Stimulated activated naive B cell treated with anti-CD40 and anti-IgM and Interleukin-4, amounts not matched to agents 10 μg/mL and 1 μg/mL and 100 μg/mL, for 72 hours (primary cell): ENCODE data around the gene ATP6V0E1.
A peak's percentile ranks its signal among the peaks of the same experiment; 100 is the strongest.

Source experiments
- ATAC-seq, 2 donors: fragments of 150-1000 bp; cut with Tn5 transposase; replicated peaks; 2 replicates each; pipeline ENCODE4 v1.10.0; 2021; ENCODE audit warnings: moderate library complexity in 1 of 2
- DNase-seq: peaks from one replicate; pipeline ENCODE4 v3.0.0; 2021
- H3K27ac Mint-ChIP-seq: one replicate; pipeline ENCODE4 v1.8.0; 2022; ENCODE audit warnings: mild to moderate bottlenecking, mixed read lengths
- H3K27me3 Mint-ChIP-seq, 2 donors: one replicate each; pipeline ENCODE4 v1.8.0; 2022; ENCODE audit warnings: mixed read lengths in 2 of 2
- H3K36me3 Mint-ChIP-seq, 2 donors: one replicate each; pipeline ENCODE4 v1.8.0; 2022; ENCODE audit warnings: mixed read lengths in 2 of 2, mild to moderate bottlenecking in 1 of 2
- H3K4me1 Mint-ChIP-seq, 2 donors: one replicate each; pipeline ENCODE4 v1.8.0; 2022; ENCODE audit warnings: mixed read lengths in 2 of 2, mild to moderate bottlenecking in 1 of 2
- H3K4me3 Mint-ChIP-seq, 2 donors: one replicate each; pipeline ENCODE4 v1.8.0; 2022; ENCODE audit warnings: mild to moderate bottlenecking in 2 of 2, mixed read lengths in 2 of 2, moderate library complexity in 1 of 2
- H3K9me3 Mint-ChIP-seq, 2 donors: one replicate each; pipeline ENCODE4 v1.8.0; 2022; ENCODE audit warnings: mixed read lengths in 2 of 2, mild to moderate bottlenecking in 1 of 2

ATP6V0E1 gene

DNA sequence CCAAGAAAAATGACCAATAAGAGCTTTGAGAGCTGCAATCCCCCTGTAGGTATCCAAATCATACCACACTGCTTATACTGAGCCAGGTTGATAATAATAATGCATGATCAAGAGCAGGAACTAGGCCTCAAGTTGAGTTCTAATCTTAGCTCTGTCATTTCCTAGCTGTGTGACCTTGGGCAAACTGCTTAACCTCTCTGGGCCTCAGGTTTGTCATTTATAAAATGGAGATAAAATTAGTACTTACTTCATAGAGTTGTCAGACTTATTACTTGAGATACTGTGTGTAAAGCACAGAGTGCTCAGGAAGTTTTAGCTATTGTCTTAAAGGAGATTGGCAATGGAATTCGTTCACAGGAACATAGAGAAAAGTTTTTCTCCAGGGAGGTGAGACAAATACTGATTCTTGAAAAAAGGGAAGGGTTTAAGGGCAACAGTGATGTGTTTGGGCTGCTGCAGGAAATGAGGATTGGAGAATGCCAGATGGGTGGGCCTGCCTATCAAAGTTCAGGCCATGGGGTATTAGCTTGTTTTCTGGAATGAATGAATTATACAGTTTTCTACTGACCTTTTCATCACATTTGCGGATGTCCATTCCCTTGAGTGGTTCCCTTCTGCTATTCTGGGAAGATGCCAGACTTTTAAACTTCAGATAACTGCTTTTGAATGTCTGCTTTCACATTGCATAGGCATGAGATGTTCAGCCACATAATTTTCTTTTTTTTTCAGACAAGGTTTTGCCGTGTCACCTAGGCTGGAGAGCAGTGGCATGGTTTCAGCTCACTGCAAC, 10.2 kb upstream of the ATP6V0E1 start:
- H3K4me3 Mint-ChIP-seq, result no peak overlapping the region
- ATAC-seq, result no peak
- no peaks in the 10 kb centered on the region for H3K9me3 Mint-ChIP-seq
- peaks cover 4 to 7% of the 10 kb centered on the region in 2 donors for H3K4me1 Mint-ChIP-seq
- H3K27ac Mint-ChIP-seq, result no peak overlapping the region
- H3K27me3 Mint-ChIP-seq, result no peaks in the 10 kb centered on the region
- H3K36me3 Mint-ChIP-seq, result peaks cover 16 to 17% of the 10 kb centered on the region in 2 donors
- DNase-seq, result no peak

DNA sequence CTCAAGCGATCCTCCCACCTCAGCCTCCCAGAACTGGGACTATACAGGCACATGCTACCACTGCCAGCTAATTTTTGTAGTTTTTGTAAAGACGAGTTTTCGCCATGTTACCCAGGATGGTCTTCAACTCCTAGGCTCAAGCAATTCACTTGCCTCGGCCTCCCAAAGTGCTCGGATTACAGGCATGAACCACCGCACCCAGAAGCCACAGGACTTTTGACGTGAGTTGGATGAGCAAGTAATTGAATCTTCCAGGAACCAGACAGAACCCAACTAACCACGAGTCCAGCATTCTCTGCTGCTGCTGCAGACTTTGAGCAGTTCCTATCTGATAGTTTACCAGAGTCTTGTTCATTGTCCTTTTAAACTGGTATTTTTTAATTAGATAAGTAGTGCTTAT, 9.6 kb upstream of the ATP6V0E1 start:
- Mint-ChIP-seq H3K27ac (no peak overlapping the region), H3K4me1 (peaks cover 5 to 8% of the 10 kb centered on the region in 2 donors), H3K9me3 (no peaks in the 10 kb centered on the region), H3K27me3 (no peaks in the 10 kb centered on the region), H3K36me3 (peaks cover 14% of the 10 kb centered on the region in 2 donors), H3K4me3 (no peak overlapping the region)
- ATAC-seq, result no peak
- no peak for DNase-seq

DNA sequence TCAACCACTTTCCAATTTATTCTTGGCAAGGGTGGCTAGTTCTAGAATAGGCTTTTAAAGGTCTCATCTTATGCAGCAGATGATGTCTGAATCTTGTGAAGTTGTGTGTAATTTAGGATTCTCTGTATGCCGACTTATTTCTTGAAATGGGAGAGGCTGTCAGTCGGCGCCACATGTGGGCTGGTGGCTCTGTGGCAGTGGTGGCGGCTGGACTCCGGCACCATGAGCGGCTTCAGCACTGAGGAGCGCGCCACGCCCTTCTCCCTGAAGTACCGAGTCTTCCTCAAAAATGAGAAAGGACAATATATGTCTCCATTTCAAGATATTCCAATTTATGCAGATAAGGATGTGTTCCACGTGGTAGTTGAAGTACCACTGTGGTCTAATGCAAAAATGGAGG, 8.3 kb upstream of the ATP6V0E1 start:
- peaks cover 4% of the 10 kb centered on the region in 2 donors for H3K36me3 Mint-ChIP-seq
- no peaks in the 10 kb centered on the region for H3K27me3 Mint-ChIP-seq
- H3K4me1 Mint-ChIP-seq, result peaks cover 1 to 5% of the 10 kb centered on the region in 2 donors
- no peak overlapping the region for H3K27ac Mint-ChIP-seq
- no peak overlapping the region for H3K4me3 Mint-ChIP-seq
- ATAC-seq, result no peak
- DNase-seq, result no peak
- H3K9me3 Mint-ChIP-seq, result no peaks in the 10 kb centered on the region

DNA sequence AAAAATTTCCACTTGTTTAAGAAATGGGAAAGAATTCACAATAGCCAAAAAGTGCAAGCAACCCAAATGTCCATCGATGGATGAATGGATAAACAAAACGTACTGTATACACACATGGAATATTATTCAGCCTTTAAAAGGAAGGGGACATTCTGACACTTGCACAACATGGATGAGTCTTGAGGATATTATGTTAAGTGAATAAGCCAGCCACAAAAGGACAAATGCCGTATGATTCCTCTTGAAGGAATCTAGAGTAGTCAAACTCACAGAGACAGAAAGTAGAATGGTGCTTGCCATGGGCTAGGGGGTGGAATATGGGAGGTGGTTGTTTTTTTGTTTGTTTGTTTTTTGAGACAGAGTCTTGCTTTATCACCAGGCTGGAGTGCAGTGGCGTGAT, 3.8 kb upstream of the ATP6V0E1 start:
- Mint-ChIP-seq H3K9me3 (no peaks in the 10 kb centered on the region), H3K27me3 (no peaks in the 10 kb centered on the region), H3K27ac (no peak overlapping the region), H3K4me3 (no peak overlapping the region), H3K4me1 (peaks cover 3 to 10% of the 10 kb centered on the region in 2 donors), H3K36me3 (peaks cover 2 to 3% of the 10 kb centered on the region in 2 donors)
- no peak for ATAC-seq
- DNase-seq, result no peak

DNA sequence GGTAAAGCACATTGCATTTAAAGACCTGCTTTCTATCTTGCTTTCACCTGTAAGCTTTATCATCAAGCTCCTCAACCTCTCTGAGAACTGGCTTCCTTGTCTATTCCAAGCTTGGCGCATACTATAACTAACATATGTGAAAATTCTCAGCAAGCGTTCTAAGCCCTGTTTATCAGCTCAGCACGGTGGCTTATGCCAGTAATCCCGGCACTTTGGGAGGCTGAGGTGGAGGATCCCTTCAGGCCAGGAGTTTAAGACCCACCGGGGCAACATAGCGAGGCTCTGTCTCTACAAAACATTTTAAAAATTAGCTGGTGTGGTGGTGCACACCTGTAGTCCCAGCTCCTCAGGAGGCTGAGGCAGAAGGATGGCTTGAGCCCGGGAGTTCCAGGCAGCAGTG, 1.6 kb upstream of the ATP6V0E1 start:
- no peaks in the 10 kb centered on the region for H3K27me3 Mint-ChIP-seq
- ATAC-seq, result no peak
- H3K4me1 Mint-ChIP-seq, result peaks cover 13 to 23% of the 10 kb centered on the region in 2 donors
- peak overlapping the region; percentile 42 for H3K27ac Mint-ChIP-seq
- no peak for DNase-seq
- no peak overlapping the region for H3K4me3 Mint-ChIP-seq
- peaks cover 13 to 17% of the 10 kb centered on the region in 2 donors for H3K36me3 Mint-ChIP-seq
- H3K9me3 Mint-ChIP-seq, result no peaks in the 10 kb centered on the region

DNA sequence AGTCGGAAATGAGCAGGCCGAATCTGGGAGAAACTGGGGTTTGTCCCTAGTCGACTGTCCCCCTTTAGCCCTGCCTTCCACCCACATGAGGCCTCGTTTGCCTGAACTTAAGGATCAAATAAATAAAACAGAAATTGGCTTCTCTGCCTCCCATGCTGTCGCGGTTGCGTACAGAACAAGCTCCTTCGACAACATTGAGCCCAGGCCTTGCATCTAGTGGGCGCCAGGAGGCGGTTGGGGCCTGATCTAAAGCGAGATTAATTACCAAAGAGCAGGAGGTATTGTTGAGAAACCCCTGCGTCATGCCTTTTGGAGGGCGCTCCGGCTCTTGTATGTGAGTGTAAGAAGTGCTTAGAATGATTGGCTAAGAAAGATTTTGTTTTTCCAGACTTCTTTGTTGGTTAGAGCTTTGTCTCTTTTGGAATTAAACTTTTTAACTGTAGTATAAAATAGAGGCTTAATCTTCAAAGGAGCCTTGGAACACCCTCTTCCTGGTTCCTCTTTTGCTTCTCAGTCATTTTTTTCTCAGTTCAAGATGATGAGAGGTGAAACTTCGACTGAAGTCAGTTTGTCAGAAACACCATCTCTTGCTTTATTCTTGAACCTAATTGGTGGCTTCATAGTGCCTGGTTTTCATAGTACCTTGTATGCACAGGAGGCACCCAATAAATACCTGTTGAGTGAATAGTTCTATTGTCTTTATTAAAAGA, 828 bp downstream of the ATP6V0E1 start:
- ATAC-seq (peak; percentile 85 to 87), DNase-seq (peak; percentile 67)
- H3K27me3 Mint-ChIP-seq, result no peaks in the 10 kb centered on the region
- H3K27ac Mint-ChIP-seq, result peak overlapping the region; percentile 99
- H3K9me3 Mint-ChIP-seq, result no peaks in the 10 kb centered on the region
- peak overlapping the region; percentile 94 to 97 for H3K4me3 Mint-ChIP-seq
- H3K4me1 Mint-ChIP-seq, result peaks cover 16 to 35% of the 10 kb centered on the region in 2 donors
- peaks cover 21 to 32% of the 10 kb centered on the region in 2 donors for H3K36me3 Mint-ChIP-seq

DNA sequence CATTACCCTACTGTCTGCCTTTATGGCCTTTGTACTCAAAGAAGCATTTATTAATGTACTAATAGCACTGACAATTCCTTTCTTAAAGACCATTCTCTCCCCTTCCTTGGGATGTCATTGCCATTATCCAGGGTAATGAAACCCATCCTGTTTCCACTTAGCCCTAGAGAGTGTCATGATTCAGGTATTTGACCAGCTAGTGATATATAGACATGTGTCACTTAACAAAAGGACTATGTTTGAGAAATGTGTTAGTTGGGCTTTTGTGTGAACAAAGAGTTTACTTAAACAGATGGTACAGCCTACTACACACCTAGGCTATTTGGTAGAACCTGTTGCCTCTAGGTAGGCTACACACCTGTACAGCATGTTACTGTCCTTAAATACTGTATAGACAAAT, 2.0 kb downstream of the ATP6V0E1 start:
- no peak for ATAC-seq
- Mint-ChIP-seq H3K4me1 (peaks cover 16 to 39% of the 10 kb centered on the region in 2 donors), H3K9me3 (no peaks in the 10 kb centered on the region), H3K27ac (peak overlapping the region; percentile 31), H3K36me3 (peaks cover 22 to 34% of the 10 kb centered on the region in 2 donors), H3K27me3 (no peaks in the 10 kb centered on the region), H3K4me3 (peak overlapping the region; percentile 70 to 82)
- DNase-seq, result no peak

DNA sequence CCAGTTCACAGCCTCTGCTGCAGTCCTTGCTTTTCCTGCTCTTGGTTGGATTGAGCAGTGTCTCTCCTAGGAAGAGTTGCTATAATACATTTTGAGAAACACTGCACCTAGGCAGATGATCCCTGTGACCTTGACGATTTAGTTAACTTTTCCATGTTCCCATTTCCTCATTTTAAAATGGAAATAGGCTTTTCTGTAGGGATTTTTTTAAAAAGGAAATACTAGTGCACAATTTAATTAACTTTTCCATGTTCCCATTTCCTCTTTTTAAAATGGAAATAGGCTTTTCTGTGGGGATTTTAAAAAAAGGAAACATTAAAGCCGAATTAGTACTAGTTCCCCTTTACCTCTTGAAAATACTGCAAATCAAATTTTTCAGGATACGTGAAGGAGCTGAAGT, 4.7 kb downstream of the ATP6V0E1 start:
- H3K36me3 Mint-ChIP-seq, result peaks cover 39 to 56% of the 10 kb centered on the region in 2 donors
- ATAC-seq (no peak), DNase-seq (no peak)
- H3K4me3 Mint-ChIP-seq, result no peak overlapping the region
- H3K27ac Mint-ChIP-seq, result no peak overlapping the region
- no peaks in the 10 kb centered on the region for H3K27me3 Mint-ChIP-seq
- peaks cover 26 to 56% of the 10 kb centered on the region in 2 donors for H3K4me1 Mint-ChIP-seq
- no peaks in the 10 kb centered on the region for H3K9me3 Mint-ChIP-seq

DNA sequence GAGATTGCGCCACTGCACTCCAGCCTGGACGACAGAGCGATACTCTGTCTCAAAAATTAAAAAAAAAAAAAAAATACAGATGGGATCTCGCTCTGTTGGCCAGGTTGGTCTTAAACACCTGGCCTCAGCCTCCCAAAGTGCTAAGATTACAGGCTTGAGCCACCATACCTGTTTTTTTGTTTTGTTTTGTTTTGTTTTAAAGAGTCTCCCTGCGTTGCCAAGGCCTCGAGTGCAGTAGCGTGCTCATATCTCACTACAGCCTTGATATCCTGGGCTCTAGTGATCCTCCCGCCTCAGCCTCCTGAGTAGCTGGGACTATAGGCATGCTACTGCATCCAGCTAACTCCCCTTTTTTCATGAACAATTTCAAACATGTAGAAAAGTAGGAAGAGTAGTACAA, 7.2 kb downstream of the ATP6V0E1 start:
- DNase-seq (no peak), ATAC-seq (no peak)
- no peaks in the 10 kb centered on the region for H3K27me3 Mint-ChIP-seq
- H3K36me3 Mint-ChIP-seq, result peaks cover 41 to 58% of the 10 kb centered on the region in 2 donors
- peaks cover 25 to 58% of the 10 kb centered on the region in 2 donors for H3K4me1 Mint-ChIP-seq
- no peak overlapping the region for H3K4me3 Mint-ChIP-seq
- H3K27ac Mint-ChIP-seq, result no peak overlapping the region
- H3K9me3 Mint-ChIP-seq, result no peaks in the 10 kb centered on the region

DNA sequence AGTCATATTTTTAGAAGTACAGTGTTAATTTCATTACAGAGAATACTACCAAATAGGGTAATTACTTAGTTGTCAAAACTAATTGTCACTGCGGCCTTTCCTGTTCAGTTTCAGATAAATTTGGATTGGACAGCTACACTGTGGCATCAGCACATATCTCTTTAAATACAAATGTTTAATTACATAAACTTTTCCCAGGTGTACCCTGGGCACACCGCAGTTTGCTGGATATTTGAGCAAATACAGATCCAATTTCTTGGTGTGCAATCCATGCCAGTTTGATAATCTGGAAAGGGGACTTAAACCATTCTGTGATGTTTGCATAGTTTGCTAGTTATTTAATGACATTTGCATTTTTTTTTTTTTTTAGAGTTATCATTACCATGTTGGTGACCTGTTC, 10.8 kb downstream of the ATP6V0E1 start:
- peaks cover 28 to 43% of the 10 kb centered on the region in 2 donors for H3K36me3 Mint-ChIP-seq
- no peaks in the 10 kb centered on the region for H3K9me3 Mint-ChIP-seq
- H3K27ac Mint-ChIP-seq, result no peak overlapping the region
- H3K4me3 Mint-ChIP-seq, result no peak overlapping the region
- H3K4me1 Mint-ChIP-seq, result peaks cover 16 to 41% of the 10 kb centered on the region in 2 donors
- no peaks in the 10 kb centered on the region for H3K27me3 Mint-ChIP-seq
- DNase-seq, result no peak
- ATAC-seq, result no peak

DNA sequence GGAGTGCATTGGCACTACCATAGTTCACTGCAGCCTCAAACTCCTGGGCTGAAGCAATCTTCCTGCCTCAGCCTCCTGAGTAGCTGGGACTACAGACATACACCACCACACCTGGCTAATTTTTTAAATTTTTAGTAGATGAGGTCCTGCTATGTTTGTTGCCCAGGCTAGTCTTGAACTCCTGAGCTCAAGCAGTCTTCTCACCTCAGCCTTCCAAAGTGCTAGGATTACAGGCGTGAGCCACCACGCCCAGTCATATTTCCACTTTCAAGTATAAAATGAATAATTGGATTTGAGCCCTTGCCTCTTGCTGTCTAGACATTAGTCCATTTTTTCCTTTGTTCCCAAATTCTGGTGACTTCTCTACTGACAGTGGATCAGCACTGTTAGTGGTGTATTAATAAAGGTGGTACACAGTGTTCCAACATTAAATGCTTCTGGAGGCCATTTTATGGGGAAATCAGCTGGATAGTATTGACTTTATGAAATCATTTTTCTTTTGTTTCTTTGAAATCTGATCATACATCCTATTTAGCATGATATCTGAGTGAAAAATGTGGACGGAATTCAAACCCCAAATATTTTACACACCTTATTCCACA, 15.9 kb downstream of the ATP6V0E1 start:
- Mint-ChIP-seq H3K4me1 (peaks cover 33 to 50% of the 10 kb centered on the region in 2 donors), H3K27ac (no peak overlapping the region), H3K27me3 (no peaks in the 10 kb centered on the region), H3K36me3 (peaks cover 30 to 46% of the 10 kb centered on the region in 2 donors), H3K4me3 (no peak overlapping the region), H3K9me3 (no peaks in the 10 kb centered on the region)
- DNase-seq (no peak), ATAC-seq (no peak)

DNA sequence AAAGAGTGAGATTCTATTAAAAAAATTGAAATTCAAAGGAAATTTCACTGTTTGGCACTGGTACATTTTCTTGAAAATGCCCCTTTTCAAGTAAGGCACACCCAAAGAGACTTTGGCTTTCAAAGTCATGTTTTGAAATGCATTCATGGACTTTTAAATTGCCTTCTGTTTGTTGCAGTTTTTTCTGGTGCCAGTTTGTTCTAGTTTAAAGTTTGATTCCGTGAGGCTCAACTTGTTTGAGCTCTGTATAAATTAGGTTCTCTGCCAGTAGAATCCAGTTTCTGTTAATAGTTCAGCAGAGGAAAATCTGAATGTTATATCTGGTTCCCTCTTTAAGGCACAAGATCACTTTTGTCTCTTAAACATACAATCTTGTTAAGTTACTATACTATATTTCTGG, 16.4 kb downstream of the ATP6V0E1 start:
- H3K4me1 Mint-ChIP-seq, result peaks cover 37 to 55% of the 10 kb centered on the region in 2 donors
- no peak overlapping the region for H3K4me3 Mint-ChIP-seq
- H3K27ac Mint-ChIP-seq, result no peak overlapping the region

DNA sequence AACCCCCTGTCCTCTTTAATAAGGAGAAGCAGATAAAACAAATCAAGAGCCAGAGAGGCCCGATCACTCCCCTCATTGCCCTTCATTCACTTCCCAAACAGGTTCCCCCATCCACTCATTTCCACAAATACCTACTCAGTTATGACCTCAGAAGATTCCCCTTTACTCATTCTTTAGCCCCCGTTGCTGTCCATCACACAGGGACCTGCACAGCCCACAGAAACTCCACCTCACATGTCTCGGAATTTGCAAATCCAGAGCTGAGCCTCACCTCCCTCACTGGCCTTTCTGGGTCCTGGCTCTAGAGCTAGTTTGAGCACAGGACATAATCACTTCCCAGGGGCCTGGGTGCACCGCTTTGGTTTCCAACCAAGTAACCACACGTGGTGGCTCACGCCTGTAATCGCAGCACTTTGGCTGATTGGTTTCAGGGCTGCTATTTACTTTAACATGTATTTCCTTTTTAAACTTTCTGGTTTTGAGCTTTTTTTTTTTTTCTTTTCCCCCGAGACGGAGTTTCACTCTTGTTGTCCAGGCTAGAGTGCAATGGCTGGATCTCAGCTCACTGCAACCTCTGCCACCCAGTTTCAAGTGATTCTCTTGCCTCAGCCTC, 17.8 kb downstream of the ATP6V0E1 start:
- Mint-ChIP-seq H3K4me3 (peak overlapping the region; percentile 23 to 44), H3K27ac (peak overlapping the region; percentile 72), H3K36me3 (peaks cover 31 to 43% of the 10 kb centered on the region in 2 donors), H3K4me1 (peaks cover 37 to 56% of the 10 kb centered on the region in 2 donors), H3K27me3 (no peaks in the 10 kb centered on the region), H3K9me3 (no peaks in the 10 kb centered on the region)
- DNase-seq (no peak), ATAC-seq (peak; percentile 48 to 76)

More for the DNA sequence above, 16.4 kb downstream of the ATP6V0E1 start:
- H3K9me3 Mint-ChIP-seq, result no peaks in the 10 kb centered on the region
- H3K27me3 Mint-ChIP-seq, result no peaks in the 10 kb centered on the region
- peaks cover 31 to 47% of the 10 kb centered on the region in 2 donors for H3K36me3 Mint-ChIP-seq
- DNase-seq, result no peak
- no peak for ATAC-seq

DNA sequence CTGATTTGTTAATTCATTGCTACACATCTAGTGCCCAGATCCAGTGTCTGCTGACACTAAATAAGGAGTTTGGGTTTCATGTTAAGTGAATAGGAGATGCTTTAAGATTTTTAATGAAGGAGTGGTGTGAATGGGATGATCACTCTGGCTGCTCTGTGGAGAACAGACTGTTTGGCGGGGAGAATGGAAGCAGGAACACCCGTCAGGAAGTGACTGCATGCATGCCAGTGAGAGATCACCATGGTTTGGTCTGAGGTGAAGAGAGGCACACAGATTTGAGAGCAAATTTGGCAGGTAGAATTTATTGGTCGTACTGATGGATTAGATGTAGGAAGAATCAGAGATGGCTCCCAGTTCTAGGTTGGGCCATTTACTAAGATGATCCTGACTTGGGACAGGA, 19.8 kb downstream of the ATP6V0E1 start:
- Mint-ChIP-seq H3K4me1 (peaks cover 49 to 75% of the 10 kb centered on the region in 2 donors), H3K36me3 (peaks cover 34 to 51% of the 10 kb centered on the region in 2 donors), H3K4me3 (no peak overlapping the region), H3K9me3 (no peaks in the 10 kb centered on the region), H3K27me3 (no peaks in the 10 kb centered on the region), H3K27ac (peak overlapping the region; percentile 22)
- DNase-seq (no peak), ATAC-seq (no peak)
